Measurements from ENCODE around the gene AMPH.
"Not testable (repeated sequence)": the region's sequence is repeated elsewhere in the genome, so short reads cannot be mapped to it uniquely, and the experiment has no call there.

Gene AMPH

GRCh38 chr7:38354271-38354851 is 276.8 kb downstream of the AMPH start:
- Mint-ChIP-seq H3K36me3 (ENCODE audit: insufficient read depth) (peaks cover 19% of the 10 kb centered on the region), H3K27ac (peak overlapping the region in 1 of 2 donors; percentile 86), H3K4me1 (ENCODE audit: low read depth in 2 of 2) (peaks cover 18 to 24% of the 10 kb centered on the region in 2 donors), H3K4me3 (peak overlapping the region; percentile 84 to 86)
- DNase-seq (peak in 2 of 3 experiments; percentile 47 to 52), ATAC-seq (replicated peaks) (peak; percentile 20)
- not testable (repeated sequence) for H3K9me3 Mint-ChIP-seq, H3K27me3 Mint-ChIP-seq

- ATAC-seq (replicated peaks) = peak; percentile 52
These were observed 277.7 kb downstream of the AMPH start for GRCh38 chr7:38353431-38353881.

GRCh38 chr7:38351601-38352000 is 279.6 kb downstream of the AMPH start:
- DNase-seq (no peak), ATAC-seq (replicated peaks) (no peak)
- peaks cover 4% of the 10 kb centered on the region for H3K36me3 Mint-ChIP-seq (ENCODE audit: insufficient read depth)
- H3K27ac Mint-ChIP-seq = no peak overlapping the region
- peaks cover 14 to 15% of the 10 kb centered on the region in 2 donors for H3K4me1 Mint-ChIP-seq (ENCODE audit: low read depth in 2 of 2)
- no peaks in the 10 kb centered on the region for H3K27me3 Mint-ChIP-seq
- no peaks in the 10 kb centered on the region for H3K9me3 Mint-ChIP-seq
- H3K4me3 Mint-ChIP-seq = peak overlapping the region; percentile 84 to 86

More at GRCh38 chr7:38353431-38353881, 277.7 kb downstream of the AMPH start:
- Mint-ChIP-seq H3K4me3 (peak overlapping the region; percentile 84 to 86), H3K4me1 (ENCODE audit: low read depth in 2 of 2) (peaks cover 15 to 17% of the 10 kb centered on the region in 2 donors), H3K36me3 (ENCODE audit: insufficient read depth) (peaks cover 10% of the 10 kb centered on the region), H3K27ac (peak overlapping the region; percentile 58 to 86)
- H3K27me3 Mint-ChIP-seq, H3K9me3 Mint-ChIP-seq, DNase-seq: not testable (repeated sequence)

GRCh38 chr7:38350777-38351176 is 280.4 kb downstream of the AMPH start:
- Mint-ChIP-seq H3K4me3 (peak overlapping the region; percentile 84 to 86), H3K36me3 (ENCODE audit: insufficient read depth) (peaks cover 11% of the 10 kb centered on the region), H3K27ac (peak overlapping the region; percentile 54 to 68), H3K4me1 (ENCODE audit: low read depth in 2 of 2) (peaks cover 22% of the 10 kb centered on the region in 2 donors)
- not testable (repeated sequence) for H3K27me3 Mint-ChIP-seq; ATAC-seq (replicated peaks); DNase-seq; H3K9me3 Mint-ChIP-seq

- not testable (repeated sequence) for H3K27me3 Mint-ChIP-seq, H3K9me3 Mint-ChIP-seq, DNase-seq
- ATAC-seq (replicated peaks) = peak; percentile 62
- Mint-ChIP-seq H3K36me3 (ENCODE audit: insufficient read depth) (peaks cover 18% of the 10 kb centered on the region), H3K27ac (peak overlapping the region; percentile 77 to 88), H3K4me1 (ENCODE audit: low read depth in 2 of 2) (peaks cover 19 to 20% of the 10 kb centered on the region in 2 donors), H3K4me3 (peak overlapping the region; percentile 84 to 86)
These were observed 281.1 kb downstream of the AMPH start for GRCh38 chr7:38349869-38350583.

GRCh38 chr7:38349126-38349795 is 281.9 kb downstream of the AMPH start:
- Mint-ChIP-seq H3K4me1 (ENCODE audit: low read depth in 2 of 2) (peaks cover 23 to 27% of the 10 kb centered on the region in 2 donors), H3K27ac (peak overlapping the region; percentile 77 to 88), H3K36me3 (ENCODE audit: insufficient read depth) (peaks cover 22% of the 10 kb centered on the region), H3K4me3 (peak overlapping the region; percentile 84 to 86)
- peak; percentile 36 for ATAC-seq (replicated peaks)
- not testable (repeated sequence) for H3K27me3 Mint-ChIP-seq, DNase-seq, H3K9me3 Mint-ChIP-seq

- H3K4me1 Mint-ChIP-seq (ENCODE audit: low read depth in 2 of 2) = peaks cover 32 to 46% of the 10 kb centered on the region in 2 donors
- not testable (repeated sequence) for H3K27me3 Mint-ChIP-seq, H3K9me3 Mint-ChIP-seq, DNase-seq
- peak overlapping the region; percentile 84 to 86 for H3K4me3 Mint-ChIP-seq
- peak overlapping the region; percentile 44 to 90 for H3K27ac Mint-ChIP-seq
- ATAC-seq (replicated peaks) = peak; percentile 63
- peaks cover 22% of the 10 kb centered on the region for H3K36me3 Mint-ChIP-seq (ENCODE audit: insufficient read depth)
These were observed 285.6 kb downstream of the AMPH start for GRCh38 chr7:38345299-38346172.

- DNase-seq, H3K27me3 Mint-ChIP-seq, H3K9me3 Mint-ChIP-seq: not testable (repeated sequence)
- Mint-ChIP-seq H3K36me3 (ENCODE audit: insufficient read depth) (peaks cover 23% of the 10 kb centered on the region), H3K27ac (peak overlapping the region; percentile 89 to 90), H3K4me1 (ENCODE audit: low read depth in 2 of 2) (peaks cover 35 to 46% of the 10 kb centered on the region in 2 donors), H3K4me3 (peak overlapping the region; percentile 84 to 86)
- ATAC-seq (replicated peaks) = peak; percentile 41
These were observed 286.4 kb downstream of the AMPH start for GRCh38 chr7:38344741-38345140.

- H3K27me3 Mint-ChIP-seq; DNase-seq; ATAC-seq (replicated peaks); H3K9me3 Mint-ChIP-seq: not testable (repeated sequence)
- Mint-ChIP-seq H3K4me3 (peak overlapping the region; percentile 84 to 86), H3K27ac (peak overlapping the region; percentile 81 to 99), H3K4me1 (ENCODE audit: low read depth in 2 of 2) (peaks cover 47 to 61% of the 10 kb centered on the region in 2 donors), H3K36me3 (ENCODE audit: insufficient read depth) (peaks cover 42% of the 10 kb centered on the region)
These were observed 289.0 kb downstream of the AMPH start for GRCh38 chr7:38342135-38342534.

GRCh38 chr7:38341172-38341705 is 289.9 kb downstream of the AMPH start:
- Mint-ChIP-seq H3K4me3 (peak overlapping the region; percentile 84 to 86), H3K4me1 (ENCODE audit: low read depth in 2 of 2) (peaks cover 46 to 63% of the 10 kb centered on the region in 2 donors), H3K27ac (peak overlapping the region; percentile 81 to 99), H3K36me3 (ENCODE audit: insufficient read depth) (peaks cover 43% of the 10 kb centered on the region)
- H3K27me3 Mint-ChIP-seq, DNase-seq, H3K9me3 Mint-ChIP-seq: not testable (repeated sequence)
- ATAC-seq (replicated peaks) = peak; percentile 26

- DNase-seq (no peak), ATAC-seq (replicated peaks) (peak; percentile 70)
- no peaks in the 10 kb centered on the region for H3K9me3 Mint-ChIP-seq
- peaks cover 40% of the 10 kb centered on the region for H3K36me3 Mint-ChIP-seq (ENCODE audit: insufficient read depth)
- H3K27ac Mint-ChIP-seq = peak overlapping the region; percentile 81 to 99
- peaks cover 48 to 65% of the 10 kb centered on the region in 2 donors for H3K4me1 Mint-ChIP-seq (ENCODE audit: low read depth in 2 of 2)
- peak overlapping the region; percentile 84 to 86 for H3K4me3 Mint-ChIP-seq
- no peaks in the 10 kb centered on the region for H3K27me3 Mint-ChIP-seq
These were observed 291.0 kb downstream of the AMPH start for GRCh38 chr7:38339953-38340819.

GRCh38 chr7:38336148-38336515 is 295.0 kb downstream of the AMPH start:
- Mint-ChIP-seq H3K36me3 (ENCODE audit: insufficient read depth) (peaks cover 47% of the 10 kb centered on the region), H3K4me1 (ENCODE audit: low read depth in 2 of 2) (peaks cover 45 to 66% of the 10 kb centered on the region in 2 donors), H3K4me3 (peak overlapping the region; percentile 86 to 100), H3K27ac (peak overlapping the region; percentile 88 to 99)
- not testable (repeated sequence) for ATAC-seq (replicated peaks); H3K27me3 Mint-ChIP-seq; H3K9me3 Mint-ChIP-seq; DNase-seq

Data from effector memory CD8-positive, alpha-beta T cell (primary cell).